ENCODE measurements around the gene MAP4K2. TPM values are rescaled to one million over a fixed set of nuclear protein-coding genes. Genes with fewer than 3 reads are reported as not detected.

MAP4K2 gene
- total RNA-seq, 3 donors from 2014 or later, result 8.7 to 16.8 (median 14.1) TPM

DNA sequence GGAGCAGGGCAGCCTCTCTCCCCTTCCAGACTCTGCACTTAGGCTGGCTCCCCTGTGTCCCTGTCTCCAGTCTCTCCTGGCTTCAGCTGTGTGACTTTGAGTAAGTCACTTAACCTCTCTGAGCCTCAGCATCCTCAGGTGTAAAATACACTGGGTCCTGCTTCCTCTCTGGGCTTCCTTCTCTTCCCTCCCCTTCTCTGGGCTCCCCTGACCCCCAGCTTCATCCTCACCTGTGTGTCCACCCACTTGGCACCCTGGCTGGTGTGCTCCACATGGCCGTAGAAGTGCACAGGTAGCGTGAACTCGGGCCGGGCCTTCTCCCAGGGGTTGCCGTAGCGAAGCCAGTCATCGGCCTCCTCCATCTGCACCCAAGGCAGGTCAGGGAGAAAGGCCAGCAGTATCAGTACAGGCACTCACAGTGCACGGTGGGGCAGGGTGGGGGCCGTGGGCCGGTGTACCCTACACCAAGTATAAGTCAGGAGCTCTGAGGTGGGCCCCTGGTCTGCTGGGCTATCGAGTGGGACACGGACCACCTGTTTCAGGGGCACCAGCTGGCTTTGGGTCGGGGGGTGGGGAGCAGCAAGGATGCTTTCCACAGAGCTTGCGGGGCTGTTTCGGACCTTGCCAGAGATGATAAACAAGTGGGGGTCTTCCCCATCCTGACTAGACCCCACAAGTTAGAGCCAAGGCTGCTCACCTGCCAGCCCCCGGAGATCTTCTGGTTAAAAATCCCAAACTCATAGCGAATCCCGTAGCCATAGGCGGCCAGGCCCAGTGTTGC is 45.3 kb downstream of the MAP4K2 start:
- no peak overlapping the region for H3K4me3 ChIP-seq
- H3K36me3 ChIP-seq (ENCODE audit: low read depth), result no peaks in the 10 kb centered on the region
- no peaks in the 10 kb centered on the region for H3K4me1 ChIP-seq (ENCODE audit: low read depth)
- DNase-seq (peak in 1 of 3 donors; percentile 37), ATAC-seq (no peak)
- TF ChIP-seq CTCF (IDR thresholded peaks at IDR 0.05), result no peak
- intact Hi-C loops (cut with DNase I, micrococcal nuclease), result no loop called here
- H3K9me3 ChIP-seq, result no peaks in the 10 kb centered on the region

DNA sequence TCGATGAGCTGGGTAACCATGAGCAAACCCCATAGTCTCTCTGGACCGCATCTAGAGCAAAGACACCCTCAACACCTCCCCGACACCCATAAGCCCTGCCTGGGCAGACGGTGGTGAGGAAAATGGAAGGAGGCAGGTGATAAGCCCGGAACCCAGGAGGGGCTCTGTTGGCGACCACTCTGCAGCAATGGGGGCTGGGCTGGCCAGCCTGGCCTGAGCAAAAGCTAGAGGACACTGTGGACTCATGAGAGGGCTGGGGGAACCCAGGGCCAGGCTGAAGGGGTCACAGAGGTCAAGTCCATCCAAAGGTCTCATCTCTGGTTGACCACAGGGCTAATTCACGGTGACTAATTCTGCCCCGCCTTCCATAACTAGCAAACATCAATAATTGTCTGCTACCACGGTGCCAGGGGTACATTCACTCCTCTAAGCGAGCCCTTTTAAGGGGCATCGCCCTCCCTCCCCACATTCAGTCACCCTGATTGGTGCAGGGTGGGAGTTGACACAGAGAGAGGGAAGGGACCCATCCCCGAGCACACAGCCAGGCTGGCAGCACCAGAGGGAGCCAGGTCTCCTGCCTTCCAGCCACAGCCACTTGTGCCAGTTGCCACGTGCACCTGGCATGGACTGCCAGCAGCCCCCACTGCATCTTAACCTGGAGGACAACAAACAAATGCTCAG is 47.2 kb downstream of the MAP4K2 start:
- ATAC-seq (no peak), DNase-seq (no peak)
- H3K4me1 ChIP-seq (ENCODE audit: low read depth), result no peaks in the 10 kb centered on the region
- TF ChIP-seq CTCF (IDR thresholded peaks at IDR 0.05), result no peak
- no peak overlapping the region for H3K4me3 ChIP-seq
- intact Hi-C loops (cut with DNase I, micrococcal nuclease), result no loop called here
- no peaks in the 10 kb centered on the region for H3K36me3 ChIP-seq (ENCODE audit: low read depth)
- no peaks in the 10 kb centered on the region for H3K9me3 ChIP-seq

GRCh38 chr11:64754919-64755662 is 47.9 kb downstream of the MAP4K2 start:
- Histone ChIP-seq H3K9me3 (no peaks in the 10 kb centered on the region), H3K36me3 (ENCODE audit: low read depth) (no peaks in the 10 kb centered on the region), H3K4me1 (ENCODE audit: low read depth) (no peaks in the 10 kb centered on the region), H3K4me3 (no peak overlapping the region)
- ATAC-seq (no peak), DNase-seq (peak in 1 of 3 donors; percentile 50)
- intact Hi-C loops (cut with DNase I, micrococcal nuclease), result no loop called here
- no peak for TF ChIP-seq CTCF (IDR thresholded peaks at IDR 0.05)

GRCh38 chr11:64754124-64754918 is 48.7 kb downstream of the MAP4K2 start:
- ATAC-seq (no peak), DNase-seq (peak in 1 of 3 donors; percentile 40)
- H3K36me3 ChIP-seq (ENCODE audit: low read depth), result no peaks in the 10 kb centered on the region
- no peaks in the 10 kb centered on the region for H3K9me3 ChIP-seq
- no peak overlapping the region for H3K4me3 ChIP-seq
- intact Hi-C loops (cut with DNase I, micrococcal nuclease), result no loop called here
- no peak for TF ChIP-seq CTCF (IDR thresholded peaks at IDR 0.05)
- no peaks in the 10 kb centered on the region for H3K4me1 ChIP-seq (ENCODE audit: low read depth)
